IPS DF 4.7 (cell line): Measurements from ENCODE around the gene DFFA.

Experiments used
- DNase-seq: peaks from one replicate; pipeline ENCODE4 v3.0.0-alpha.2; 2013; ENCODE audit warnings: low spot score; ENCODE audit errors: extremely low read depth

Gene DFFA

GRCh38 chr1:10472220-10473144, at the start of gene DFFA:
TSS of gene DFFA (minus strand) at chr1:10472529. CDS start at chr1:10472458, 71 bp downstream.
- peak; percentile 95 for DNase-seq

GRCh38 chr1:10521537-10522157, 49.3 kb upstream of the DFFA start:
- DNase-seq = no peak

GRCh38 chr1:10520952-10521351, 48.6 kb upstream of the DFFA start:
- DNase-seq = no peak

- DNase-seq = no peak
Measured at GRCh38 chr1:10520497-10520896, 48.2 kb upstream of the DFFA start.

- no peak for DNase-seq
Measured at GRCh38 chr1:10519016-10519417, 46.7 kb upstream of the DFFA start.

GRCh38 chr1:10517677-10517982, 45.3 kb upstream of the DFFA start:
- no peak for DNase-seq

- no peak for DNase-seq
Measured at GRCh38 chr1:10516925-10517676, 44.8 kb upstream of the DFFA start.

- no peak for DNase-seq
Measured at GRCh38 chr1:10515976-10516750, 43.8 kb upstream of the DFFA start.

- DNase-seq = no peak
Measured at GRCh38 chr1:10515301-10515975, 43.1 kb upstream of the DFFA start.

GRCh38 chr1:10514490-10515235, 42.3 kb upstream of the DFFA start:
- DNase-seq = no peak

- no peak for DNase-seq
Measured at GRCh38 chr1:10513199-10513598, 40.9 kb upstream of the DFFA start.

GRCh38 chr1:10511494-10511885, 39.2 kb upstream of the DFFA start:
- DNase-seq = no peak

GRCh38 chr1:10510520-10511493, 38.5 kb upstream of the DFFA start:
- DNase-seq = no peak

GRCh38 chr1:10509809-10510509, 37.6 kb upstream of the DFFA start:
- DNase-seq = no peak

GRCh38 chr1:10508511-10508951, 36.2 kb upstream of the DFFA start:
- DNase-seq = no peak

GRCh38 chr1:10507111-10507879, 35.0 kb upstream of the DFFA start:
- no peak for DNase-seq

GRCh38 chr1:10506677-10507047, 34.3 kb upstream of the DFFA start:
- no peak for DNase-seq
